Astrocyte (in vitro differentiated cells and primary cell): ENCODE data around the gene KCNS3.

Source experiments
- CTCF ChIP-seq: IDR thresholded peaks from 2 replicates; pipeline ENCODE4 v1.5.1; 2011; ENCODE audit warnings: low read depth, mild to moderate bottlenecking, inconsistent platforms, low read length, moderate library complexity; ENCODE audit not compliant: insufficient read depth
- EZH2 ChIP-seq: IDR thresholded peaks from 2 replicates; pipeline ENCODE4 v1.6.1; 2012; ENCODE audit warnings: mild to moderate bottlenecking, low read length, inconsistent platforms; ENCODE audit not compliant: insufficient read depth

GRCh38 chr2:17951563-17951962 is 73.1 kb downstream of the KCNS3 start:
- TF ChIP-seq CTCF (no peak), EZH2 (no peak)
